GM12878 (cell line): Measurements from ENCODE around the gene MDFI. TPM values are rescaled to one million over a fixed set of nuclear protein-coding genes. Genes with fewer than 3 reads are reported as not detected.

Experiments
- ATAC-seq: fragments of 200-7000 bp; cut with Tn5 transposase; 3 replicates; pipeline ENCODE4 v1.9.1; 2020; ENCODE audit warnings: mild to moderate bottlenecking, moderate library complexity
- BruUV-seq: library from RNA; stranded (reverse); fragments of 400-500 nt; replicated peaks from 2 replicates; lab custom pipeline; 2021; lab: Mats Ljungman, UMichigan
- CTCF ChIA-PET: fragments of 300-600 bp; sonication (Branson Sonifier 250); formaldehyde crosslinking; extraction: SDS; loops from one replicate; lab custom pipeline; 2021; ENCODE audit warnings: inconsistent platforms; lab: Yijun Ruan, JAX
- POLR2A ChIA-PET: fragments of 350-600 bp; formaldehyde crosslinking; extraction: SDS; loops from one replicate; lab custom pipeline; 2021; ENCODE audit warnings: inconsistent platforms; lab: Charles Lee
- RAD21 ChIA-PET: fragments of 300-600 bp; sonication (Branson Sonifier 250); formaldehyde crosslinking; loops from one replicate; lab custom pipeline; 2023; ENCODE audit warnings: antibody characterized with exemption; ENCODE audit not compliant: unreplicated experiment; lab: Charles Lee
- SMC1A ChIA-PET: fragments of 300-600 bp; sonication (Branson Sonifier 250); formaldehyde crosslinking; loops from one replicate; lab custom pipeline; 2023; ENCODE audit not compliant: unreplicated experiment, uncharacterized antibody; lab: Charles Lee
- DNase-seq: peaks from one replicate; pipeline ENCODE4 v3.0.0-alpha.2; 2011; ENCODE audit warnings: low read depth, low spot score
- FAIRE-seq: peaks from 3 replicates; lab custom pipeline; 2011; peaks lifted over from hg19 to GRCh38; lab: Jason Lieb, UNC
- H2AFZ ChIP-seq: 2 replicates; pipeline ENCODE4 v1.6.0; 2011; ENCODE audit warnings: low read depth, low read length, control low read depth; ENCODE audit not compliant: control insufficient read depth
- H3K27ac ChIP-seq: 2 replicates; pipeline ENCODE4 v1.5.1; 2011; ENCODE audit warnings: control low read depth; ENCODE audit not compliant: control insufficient read depth, insufficient read depth
- H3K27me3 ChIP-seq, 2 experiments: replicated peaks in 1 of 2; 2 replicates each; pipeline versions ENCODE4 v1.6.0 to v1.6.1; 2011; ENCODE audit warnings: low read length in 1 of 2; ENCODE audit not compliant: control insufficient read depth in 2 of 2, insufficient read depth in 2 of 2
- H3K36me3 ChIP-seq, 2 experiments: 2 replicates each; pipeline ENCODE4 v1.5.1; 2011; ENCODE audit warnings: low read length in 1 of 2; ENCODE audit not compliant: control insufficient read depth in 2 of 2, insufficient read depth in 2 of 2
- H3K4me1 ChIP-seq: 2 replicates; pipeline ENCODE4 v1.6.1; 2011; ENCODE audit warnings: mild to moderate bottlenecking, low read length, moderate library complexity, mixed read lengths; ENCODE audit not compliant: control insufficient read depth, insufficient read depth
- H3K4me2 ChIP-seq: 2 replicates; pipeline ENCODE4 v1.6.0; 2011; ENCODE audit warnings: control low read depth; ENCODE audit not compliant: control insufficient read depth, insufficient read depth
- H3K4me3 ChIP-seq: fragments of 200-600 bp; sonication (generic); 2 replicates; pipeline ENCODE4 v1.5.1; 2016
- H3K79me2 ChIP-seq: 2 replicates; pipeline ENCODE4 v1.6.0; 2011; ENCODE audit warnings: low read length; ENCODE audit not compliant: control insufficient read depth, insufficient read depth
- H3K9ac ChIP-seq: 2 replicates; pipeline ENCODE4 v1.8.0; 2011; ENCODE audit warnings: low read length, control low read depth, mixed read lengths; ENCODE audit not compliant: control insufficient read depth, insufficient read depth
- H3K9me3 ChIP-seq: replicated peaks from 3 replicates; pipeline ENCODE4 v1.5.1; 2011; ENCODE audit warnings: mild to moderate bottlenecking, low read length; ENCODE audit not compliant: control insufficient read depth, insufficient read depth
- H4K20me1 ChIP-seq: 2 replicates; pipeline ENCODE4 v1.6.0; 2011; ENCODE audit not compliant: control insufficient read depth, insufficient read depth
- CREB1 ChIP-seq: IDR thresholded peaks from 2 replicates; pipeline ENCODE4 v1.6.1; 2012; ENCODE audit warnings: low read depth, mild to moderate bottlenecking, inconsistent platforms
- CREM ChIP-seq: IDR thresholded peaks from 2 replicates; pipeline ENCODE4 v1.6.1; 2014; ENCODE audit warnings: antibody characterized with exemption, low read depth
- IKZF1 ChIP-seq: fragments of 450-650 bp; conservative IDR thresholded peaks from 2 replicates; pipeline ENCODE4 v1.6.1; 2017; ENCODE audit warnings: antibody characterized with exemption, mild to moderate bottlenecking
- IKZF2 ChIP-seq, 2 experiments: fragments of 450-650 bp; IDR thresholded peaks; 2 replicates each; pipeline ENCODE4 v1.6.1; 2017; ENCODE audit warnings: mild to moderate bottlenecking in 2 of 2, moderate library complexity in 2 of 2
- IRF4 ChIP-seq: IDR thresholded peaks from 2 replicates; pipeline ENCODE4 v1.6.1; 2011; ENCODE audit warnings: low read depth, low read length
- JUNB ChIP-seq: IDR thresholded peaks from 2 replicates; pipeline ENCODE4 v1.6.1; 2016; ENCODE audit warnings: antibody characterized with exemption, mild to moderate bottlenecking
- MTA2 ChIP-seq: fragments of 450-650 bp; IDR thresholded peaks from 2 replicates; pipeline ENCODE4 v1.6.1; 2016; ENCODE audit warnings: low read depth, mild to moderate bottlenecking, moderate library complexity
- MTA3 ChIP-seq: IDR thresholded peaks from 2 replicates; pipeline ENCODE4 v1.6.1; 2012; ENCODE audit warnings: low read length, inconsistent platforms, borderline replicate concordance
- NBN ChIP-seq: fragments of 450-650 bp; IDR thresholded peaks from 2 replicates; pipeline ENCODE4 v1.6.1; 2016
- RCOR1 ChIP-seq: conservative IDR thresholded peaks from 2 replicates; pipeline ENCODE4 v1.6.1; 2012; ENCODE audit warnings: low read depth, low read length, improper control_type of control experiment
- SPI1 ChIP-seq: IDR thresholded peaks from 2 replicates; pipeline ENCODE4 v1.6.1; 2011; ENCODE audit warnings: low read depth, mild to moderate bottlenecking, low read length, moderate library complexity, borderline replicate concordance; ENCODE audit not compliant: insufficient read depth
- ZNF207 ChIP-seq: fragments of 450-650 bp; IDR thresholded peaks from 2 replicates; pipeline ENCODE4 v1.6.1; 2014; ENCODE audit warnings: antibody characterized with exemption, mild to moderate bottlenecking, borderline replicate concordance
- ZNF24 ChIP-seq: fragments of 450-650 bp; IDR thresholded peaks from 2 replicates; pipeline ENCODE4 v1.6.1; 2017; ENCODE audit warnings: antibody characterized with exemption, mild to moderate bottlenecking
- WGBS: methylation state at CpG from one replicate; pipeline ENCODE4 v1.1.6; 2016; ENCODE audit warnings: low lambda C conversion rate; ENCODE audit not compliant: insufficient replicate concordance, insufficient coverage; ENCODE audit errors: missing lambda C conversion rate; 5-methylcytosine and 5-hydroxymethylcytosine counted together
- in situ Hi-C: fragments of 300-500 bp; cut with MboI; formaldehyde crosslinking; loops from 9 replicates; pipeline ENCODE4 v1.14.3; 2018; ENCODE audit warnings: mixed read lengths
- intact Hi-C: fragments of 100-400 bp; cut with micrococcal nuclease; formaldehyde crosslinking; loops from one replicate; pipeline ENCODE4 v1.14.2; 2022; ENCODE audit not compliant: unreplicated experiment
- polyA plus RNA-seq, 11 experiments: library from polyadenylated mRNA; depleted of rRNA in 4 of 11; unstranded in 6 of 11; stranded (reverse) in 5 of 11; fragments of >200 nt; fragmentation: Nextera tagmentation in 4 of 11; fragmentation: Illumina TruSeq in 1 of 11; extraction: Ambion mirVana in 4 of 11; extraction: Trizol in 1 of 11; gene quantifications; 1 replicate in 1 of 11; 2 replicates in 10 of 11; pipeline versions ENCODE4 v1.2.1 to v1.2.3, GENCODE V29; 2011 to 2016; ENCODE audit warnings: inconsistent platforms in 2 of 11, missing spikeins in 2 of 11, low read depth in 1 of 11
- total RNA-seq, 4 experiments: library from RNA; depleted of rRNA in 3 of 4; stranded (reverse); fragments of >200 nt in 3 of 4; fragmentation: Illumina TruSeq in 1 of 4; extraction: Trizol in 1 of 4; gene quantifications; 2 replicates each; pipeline versions ENCODE4 v1.2.1 to v1.2.3, GENCODE V29; 2013 to 2021
- TF ChIP-seq, protein P1 (sequence below): IDR thresholded peaks from 2 replicates; pipeline ENCODE4 v1.6.1; 2012; ENCODE audit warnings: improper control_type of control experiment, low read depth, low read length; ENCODE audit not compliant: insufficient replicate concordance

MDFI gene
- total and polyA plus RNA-seq, 10 of the 15 experiments (the other 5 are each of a cell fraction or from before 2014, with no cell fraction given), result not detected

DNA sequence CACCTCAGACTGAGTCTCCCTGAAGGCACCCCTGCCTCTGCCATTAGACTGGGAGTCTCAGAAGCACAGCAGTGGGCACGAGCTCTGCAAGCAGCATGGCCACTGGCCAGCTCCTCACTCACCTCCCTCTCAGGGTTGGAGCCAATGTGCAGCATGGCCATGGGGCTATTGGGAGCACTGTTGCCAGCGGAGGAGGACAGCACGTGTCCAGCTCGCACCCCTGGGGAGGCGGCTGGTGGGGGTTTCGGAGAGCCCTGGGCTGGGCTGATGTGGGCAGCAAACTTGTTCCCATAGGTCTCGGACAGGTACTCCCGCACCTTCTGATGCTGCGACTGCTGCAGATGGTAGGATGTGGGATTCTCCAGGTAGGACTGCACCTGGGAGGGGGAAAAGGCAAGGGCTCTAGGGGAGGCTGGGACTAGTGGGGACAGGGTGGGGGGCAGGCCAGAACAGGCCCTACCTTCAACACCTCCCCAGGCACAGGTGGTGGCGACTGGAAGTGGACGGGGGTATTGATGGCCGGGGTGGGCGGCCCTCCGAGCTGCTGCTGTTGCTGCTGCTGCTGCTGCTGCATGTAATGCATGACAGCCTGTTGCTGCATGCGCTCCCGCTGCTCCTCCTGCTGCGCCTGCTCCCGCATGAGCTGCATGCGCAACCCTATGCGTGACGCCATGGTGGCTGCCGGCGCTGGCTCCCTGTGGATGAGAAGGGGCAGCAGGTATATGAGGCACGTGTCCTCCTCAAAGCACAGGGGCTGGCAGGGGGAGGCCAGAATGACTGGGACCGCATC, 52.5 kb downstream of the MDFI start:
- ChIA-PET CTCF (no interaction called here), POLR2A (interaction anchor here (0.6 to 1.5 kb wide), 4 partner anchors 14 to 87 kb away, joined by 3 read pairs; no protein-coding TSS in a partner anchor), SMC1A (no interaction called here), RAD21 (interaction anchor here (1.0 kb wide), 1 partner anchor 11 kb away, joined by 4 read pairs; no protein-coding TSS in a partner anchor)
- intact Hi-C loops (no loop called here), in situ Hi-C loops (no loop called here)
- WGBS, result 99% methylated on average over 22 of the region's 25 CpGs
- no TSS peak for BruUV-seq
- Histone ChIP-seq H3K4me2 (no peak overlapping the region), H3K79me2 (peaks cover 24% of the 10 kb centered on the region), H3K27me3 (no peaks in the 10 kb centered on the region), H3K27ac (no peak overlapping the region), H3K9me3 (no peaks in the 10 kb centered on the region), H2AFZ (no peak overlapping the region), H3K4me1 (no peaks in the 10 kb centered on the region), H4K20me1 (no peaks in the 10 kb centered on the region; the same call in 1 of the 2 replicates), H3K36me3 (peaks cover 15 to 36% of the 10 kb centered on the region in 2 experiments; a peak in 3 of 4 replicates), H3K9ac (no peak overlapping the region), H3K4me3 (no peak overlapping the region)
- ATAC-seq (no peak), DNase-seq (no peak), FAIRE-seq (no peak)
- TF ChIP-seq CREB1 (no peak), SPI1 (no peak), IKZF1 (no peak), ZNF24 (no peak), ZNF207 (no peak), NBN (no peak), MTA3 (no peak), IKZF2 (IDR thresholded peaks at IDR 0.05) (no peak), MTA2 (no peak), JUNB (no peak), IRF4 (no peak), CREM (no peak), RCOR1 (no peak)
- TF ChIP-seq, protein P1, sequence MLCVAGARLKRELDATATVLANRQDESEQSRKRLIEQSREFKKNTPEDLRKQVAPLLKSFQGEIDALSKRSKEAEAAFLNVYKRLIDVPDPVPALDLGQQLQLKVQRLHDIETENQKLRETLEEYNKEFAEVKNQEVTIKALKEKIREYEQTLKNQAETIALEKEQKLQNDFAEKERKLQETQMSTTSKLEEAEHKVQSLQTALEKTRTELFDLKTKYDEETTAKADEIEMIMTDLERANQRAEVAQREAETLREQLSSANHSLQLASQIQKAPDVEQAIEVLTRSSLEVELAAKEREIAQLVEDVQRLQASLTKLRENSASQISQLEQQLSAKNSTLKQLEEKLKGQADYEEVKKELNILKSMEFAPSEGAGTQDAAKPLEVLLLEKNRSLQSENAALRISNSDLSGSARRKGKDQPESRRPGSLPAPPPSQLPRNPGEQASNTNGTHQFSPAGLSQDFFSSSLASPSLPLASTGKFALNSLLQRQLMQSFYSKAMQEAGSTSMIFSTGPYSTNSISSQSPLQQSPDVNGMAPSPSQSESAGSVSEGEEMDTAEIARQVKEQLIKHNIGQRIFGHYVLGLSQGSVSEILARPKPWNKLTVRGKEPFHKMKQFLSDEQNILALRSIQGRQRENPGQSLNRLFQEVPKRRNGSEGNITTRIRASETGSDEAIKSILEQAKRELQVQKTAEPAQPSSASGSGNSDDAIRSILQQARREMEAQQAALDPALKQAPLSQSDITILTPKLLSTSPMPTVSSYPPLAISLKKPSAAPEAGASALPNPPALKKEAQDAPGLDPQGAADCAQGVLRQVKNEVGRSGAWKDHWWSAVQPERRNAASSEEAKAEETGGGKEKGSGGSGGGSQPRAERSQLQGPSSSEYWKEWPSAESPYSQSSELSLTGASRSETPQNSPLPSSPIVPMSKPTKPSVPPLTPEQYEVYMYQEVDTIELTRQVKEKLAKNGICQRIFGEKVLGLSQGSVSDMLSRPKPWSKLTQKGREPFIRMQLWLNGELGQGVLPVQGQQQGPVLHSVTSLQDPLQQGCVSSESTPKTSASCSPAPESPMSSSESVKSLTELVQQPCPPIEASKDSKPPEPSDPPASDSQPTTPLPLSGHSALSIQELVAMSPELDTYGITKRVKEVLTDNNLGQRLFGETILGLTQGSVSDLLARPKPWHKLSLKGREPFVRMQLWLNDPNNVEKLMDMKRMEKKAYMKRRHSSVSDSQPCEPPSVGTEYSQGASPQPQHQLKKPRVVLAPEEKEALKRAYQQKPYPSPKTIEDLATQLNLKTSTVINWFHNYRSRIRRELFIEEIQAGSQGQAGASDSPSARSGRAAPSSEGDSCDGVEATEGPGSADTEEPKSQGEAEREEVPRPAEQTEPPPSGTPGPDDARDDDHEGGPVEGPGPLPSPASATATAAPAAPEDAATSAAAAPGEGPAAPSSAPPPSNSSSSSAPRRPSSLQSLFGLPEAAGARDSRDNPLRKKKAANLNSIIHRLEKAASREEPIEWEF, result no peak
